A549 (cell line): Measurements from ENCODE around the gene PLPP4. TPM values are rescaled to one million over a fixed set of nuclear protein-coding genes. Genes with fewer than 3 reads are reported as not detected.

Source experiments
- ATAC-seq, 2 experiments: fragments of 200-7000 bp in 1 of 2; fragments of >200 bp in 1 of 2; cut with Nextera tagmentation in 1 of 2; cut with Tn5 transposase in 1 of 2; 3 replicates each; pipeline versions ENCODE4 v1.8.0 to v1.9.1; 2018 to 2020; ENCODE audit warnings: mild to moderate bottlenecking in 1 of 2, moderate library complexity in 1 of 2
- CTCF ChIA-PET: fragments of 300-600 bp; sonication (Branson Sonifier 250); formaldehyde crosslinking; extraction: SDS; loops from one replicate; lab custom pipeline; 2021; ENCODE audit warnings: antibody characterized with exemption, inconsistent platforms; lab: Yijun Ruan, JAX
- POLR2A ChIA-PET: fragments of 350-600 bp; formaldehyde crosslinking; extraction: SDS; loops from one replicate; lab custom pipeline; 2021; ENCODE audit warnings: antibody characterized with exemption, inconsistent platforms; lab: Yijun Ruan, JAX
- DNase-seq, 2 experiments: peaks; one replicate each; pipeline versions ENCODE4 v3.0.0 to v3.0.0-alpha.2; 2011 to 2016; ENCODE audit warnings: low read depth in 1 of 2, low spot score in 1 of 2
- FAIRE-seq: peaks from 2 replicates; lab custom pipeline; 2011; peaks lifted over from hg19 to GRCh38; lab: Jason Lieb, UNC
- H3K27ac ChIP-seq, 2 experiments: fragments of >200 bp; sonication (Bioruptor Twin); formaldehyde crosslinking; 3 replicates each; pipeline ENCODE4 v1.5.1; 2016 to 2017
- H3K4me1 ChIP-seq: fragments of >200 bp; sonication (Bioruptor Twin); formaldehyde crosslinking; 3 replicates; pipeline ENCODE4 v1.6.1; 2016
- H3K4me2 ChIP-seq: fragments of >200 bp; sonication (Bioruptor Twin); formaldehyde crosslinking; 3 replicates; pipeline ENCODE4 v1.6.1; 2016
- H3K4me3 ChIP-seq: fragments of >200 bp; sonication (Bioruptor Twin); formaldehyde crosslinking; 3 replicates; pipeline ENCODE4 v1.5.1; 2016
- H3K9me3 ChIP-seq: fragments of >200 bp; sonication (Bioruptor Twin); formaldehyde crosslinking; 3 replicates; pipeline ENCODE4 v1.6.1; 2016
- CBX8 ChIP-seq: fragments of 200-600 bp; sonication (generic); IDR thresholded peaks from 2 replicates; pipeline ENCODE4 v1.6.1; 2016
- CEBPB ChIP-seq, 2 experiments: fragments of >200 bp in 1 of 2; sonication (Bioruptor Twin) in 1 of 2; formaldehyde crosslinking in 1 of 2; IDR thresholded peaks; 2 replicates each; pipeline ENCODE4 v1.6.1; 2012 to 2016
- CHD2 ChIP-seq: fragments of 150-350 bp; IDR thresholded peaks from 2 replicates; pipeline ENCODE4 v1.6.1; 2014; ENCODE audit warnings: low read length; ENCODE audit not compliant: partially characterized antibody
- CHD4 ChIP-seq: fragments of 200-600 bp; sonication (generic); IDR thresholded peaks from 2 replicates; pipeline ENCODE4 v1.6.1; 2016; ENCODE audit warnings: antibody characterized with exemption, mild to moderate bottlenecking, borderline replicate concordance
- ELK1 ChIP-seq: fragments of 150-350 bp; IDR thresholded peaks from 2 replicates; pipeline ENCODE4 v1.6.1; 2014; ENCODE audit warnings: low read depth, mild to moderate bottlenecking, low read length
- FOSL2 ChIP-seq, 2 experiments: fragments of 450-650 bp in 1 of 2; fragments of >200 bp in 1 of 2; sonication (Bioruptor Twin) in 1 of 2; formaldehyde crosslinking; IDR thresholded peaks; 2 replicates each; pipeline versions ENCODE4 v1.5.0 to v1.6.1; 2016 to 2020; ENCODE audit warnings: mild to moderate bottlenecking in 1 of 2, moderate library complexity in 1 of 2
- HES2 ChIP-seq: fragments of >200 bp; sonication (Bioruptor Twin); formaldehyde crosslinking; IDR thresholded peaks from 2 replicates; pipeline ENCODE4 v1.6.1; 2016
- HEYL ChIP-seq: fragments of 250-450 bp; sonication (Bioruptor Pico); IDR thresholded peaks from 2 replicates; pipeline ENCODE4 v1.8.0; 2021; ENCODE audit warnings: mild to moderate bottlenecking, moderate library complexity
- HMGXB4 ChIP-seq: fragments of 250-450 bp; sonication (Bioruptor Pico); IDR thresholded peaks from 2 replicates; pipeline ENCODE4 v1.5.0; 2021; ENCODE audit warnings: mild to moderate bottlenecking, moderate library complexity, borderline replicate concordance
- HOXA7 ChIP-seq: fragments of 250-450 bp; sonication (Bioruptor Pico); IDR thresholded peaks from 2 replicates; pipeline ENCODE4 v1.5.0; 2020; ENCODE audit warnings: mild to moderate bottlenecking, moderate library complexity
- HOXB13 ChIP-seq: fragments of 250-450 bp; sonication (Bioruptor Pico); IDR thresholded peaks from 2 replicates; pipeline ENCODE4 v1.5.0; 2020; ENCODE audit warnings: low read depth, mild to moderate bottlenecking, moderate library complexity
- JUNB ChIP-seq: fragments of >200 bp; sonication (Bioruptor Twin); formaldehyde crosslinking; IDR thresholded peaks from 2 replicates; pipeline ENCODE4 v1.6.1; 2016
- MAFK ChIP-seq: fragments of 450-650 bp; IDR thresholded peaks from 2 replicates; pipeline ENCODE4 v1.6.1; 2014; ENCODE audit not compliant: partially characterized antibody
- MAZ ChIP-seq: fragments of 150-350 bp; IDR thresholded peaks from 2 replicates; pipeline ENCODE4 v1.6.1; 2014; ENCODE audit warnings: antibody characterized with exemption, low read depth, low read length, borderline replicate concordance
- MYC ChIP-seq: IDR thresholded peaks from 2 replicates; pipeline ENCODE4 v1.6.1; 2012; ENCODE audit warnings: mild to moderate bottlenecking, inconsistent platforms, low read length, improper control_type of control experiment, borderline replicate concordance
- NFE2L2 ChIP-seq: fragments of 150-350 bp; conservative IDR thresholded peaks from 2 replicates; pipeline ENCODE4 v1.6.1; 2014; ENCODE audit warnings: low read length
- NPAS2 ChIP-seq: fragments of 250-450 bp; sonication (Bioruptor Pico); IDR thresholded peaks from 2 replicates; pipeline ENCODE4 v1.8.0; 2022; ENCODE audit warnings: mild to moderate bottlenecking, moderate library complexity, borderline replicate concordance
- NR3C1 ChIP-seq: fragments of >200 bp; sonication (Bioruptor Twin); formaldehyde crosslinking; IDR thresholded peaks from 3 replicates; pipeline ENCODE4 v1.6.1; 2017
- POLR2A ChIP-seq: IDR thresholded peaks from 2 replicates; pipeline ENCODE4 v1.6.1; 2012; ENCODE audit warnings: mild to moderate bottlenecking, low read length
- POLR2AphosphoS2 ChIP-seq: conservative IDR thresholded peaks from 2 replicates; pipeline ENCODE4 v1.6.1; 2012; ENCODE audit warnings: low read length, improper control_type of control experiment, inconsistent platforms
- RAD21 ChIP-seq, 2 experiments: fragments of >200 bp in 1 of 2; sonication (Bioruptor Twin) in 1 of 2; formaldehyde crosslinking in 1 of 2; IDR thresholded peaks in 1 of 2; conservative IDR thresholded peaks in 1 of 2; 2 replicates in 1 of 2; 3 replicates in 1 of 2; pipeline ENCODE4 v1.6.1; 2012 to 2018; ENCODE audit warnings: inconsistent platforms in 1 of 2
- RCOR1 ChIP-seq: fragments of 150-350 bp; IDR thresholded peaks from 2 replicates; pipeline ENCODE4 v1.6.1; 2014; ENCODE audit warnings: antibody characterized with exemption, low read length, low read depth
- REST ChIP-seq: fragments of 200-600 bp; sonication (generic); IDR thresholded peaks from 2 replicates; pipeline ENCODE4 v1.6.1; 2016; ENCODE audit warnings: antibody characterized with exemption, mild to moderate bottlenecking, moderate library complexity
- RNF2 ChIP-seq: fragments of 200-600 bp; sonication (generic); IDR thresholded peaks from 2 replicates; pipeline ENCODE4 v1.6.1; 2016; ENCODE audit warnings: low read depth, mild to moderate bottlenecking, antibody characterized with exemption, moderate library complexity, borderline replicate concordance
- TP53 ChIP-seq: fragments of 250-450 bp; sonication (Bioruptor Pico); IDR thresholded peaks from 2 replicates; pipeline ENCODE4 v1.5.0; 2021; ENCODE audit warnings: mild to moderate bottlenecking, moderate library complexity
- ZNF302 ChIP-seq: fragments of 250-450 bp; sonication (Bioruptor Pico); IDR thresholded peaks from 2 replicates; pipeline ENCODE4 v1.9.0; 2021; ENCODE audit warnings: inconsistent platforms, mild to moderate bottlenecking, moderate library complexity
- ZSCAN20 ChIP-seq: fragments of 250-450 bp; sonication (Bioruptor Pico); IDR thresholded peaks from 2 replicates; pipeline ENCODE4 v1.8.0; 2022; ENCODE audit warnings: mild to moderate bottlenecking, moderate library complexity
- WGBS: methylation state at CpG from one replicate; pipeline ENCODE4 v1.1.6; 2017; ENCODE audit errors: missing lambda C conversion rate; 5-methylcytosine and 5-hydroxymethylcytosine counted together
- polyA plus RNA-seq, 4 experiments: library from polyadenylated mRNA; depleted of rRNA in 3 of 4; stranded (reverse); fragments of >200 nt; fragmentation: RNase III in 1 of 4; extraction: RNeasy Plus Mini Kit Qiagen cat#74134 plus additional on column Dnase treatment in 1 of 4; gene quantifications; 2 replicates in 3 of 4; 3 replicates in 1 of 4; pipeline ENCODE4 v1.2.3, GENCODE V29; 2011 to 2017
- TF ChIP-seq, protein P1 (sequence below): IDR thresholded peaks from 2 replicates; pipeline ENCODE4 v1.6.1; 2012

PLPP4 gene
- polyA plus RNA-seq, 2 of the 4 experiments (the other 2 are of a cell fraction) = not detected

DNA sequence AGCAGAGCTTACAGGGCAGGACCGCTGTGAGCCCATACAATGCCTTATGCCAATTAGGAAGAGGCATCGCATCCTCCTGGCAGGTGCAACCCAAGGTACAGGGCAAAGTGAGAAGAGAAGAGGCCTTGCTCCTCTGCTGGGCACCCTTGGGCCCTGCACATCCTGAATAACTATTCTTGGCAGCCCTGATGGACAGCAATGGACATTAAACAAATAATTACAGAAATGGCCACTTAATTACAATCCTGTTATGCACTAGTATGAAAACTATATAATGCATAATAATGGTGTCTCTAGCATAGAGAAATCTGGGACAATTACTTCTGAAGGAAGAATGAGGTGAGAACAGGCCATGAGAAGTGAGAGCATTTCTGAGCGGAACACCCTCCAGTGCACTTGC is 83.5 kb downstream of the PLPP4 start (continued):
- no peak for TF ChIP-seq CHD4
- no peak for TF ChIP-seq NPAS2 (CRISPR knock-in tag)
- no peak for TF ChIP-seq CHD2

- H3K27ac ChIP-seq = no peak overlapping the region
- WGBS = 0% methylated on average over 4 of the region's 4 CpGs
- H3K4me2 ChIP-seq = no peak overlapping the region
- H3K4me3 ChIP-seq = no peak overlapping the region
- TF ChIP-seq MAFK (no peak), MAZ (no peak), POLR2A (no peak), MYC (no peak), REST (no peak), TP53 (no peak), HES2 (no peak), CBX8 (no peak), ZNF302 (CRISPR knock-in tag) (no peak), NR3C1 (no peak), FOSL2 (IDR thresholded peaks at IDR 0.05) (no peak), FOSL2 (CRISPR knock-in tag; IDR thresholded peaks at IDR 0.05) (no peak), NPAS2 (CRISPR knock-in tag) (no peak), JUNB (no peak), HOXA7 (CRISPR knock-in tag) (no peak), NFE2L2 (no peak), HEYL (CRISPR knock-in tag) (no peak), HMGXB4 (CRISPR knock-in tag) (no peak), RCOR1 (no peak), CHD4 (no peak)
- CTCF ChIA-PET = no interaction called here
- DNase-seq (no peak), ATAC-seq (no peak), FAIRE-seq (no peak)
- no peaks in the 10 kb centered on the region for H3K4me1 ChIP-seq
- no peaks in the 10 kb centered on the region for H3K9me3 ChIP-seq
- POLR2A ChIA-PET = no interaction called here
These were observed 85.0 kb downstream of the PLPP4 start for GRCh38 chr10:120541984-120542383.

GRCh38 chr10:120542591-120542990 is 85.6 kb downstream of the PLPP4 start:
- ATAC-seq = no peak
- TF ChIP-seq POLR2AphosphoS2 (no peak), FOSL2 (IDR thresholded peaks at IDR 0.05) (no peak), FOSL2 (CRISPR knock-in tag; IDR thresholded peaks at IDR 0.05) (no peak), ZSCAN20 (CRISPR knock-in tag) (no peak), HOXB13 (CRISPR knock-in tag) (no peak), ELK1 (no peak), RNF2 (no peak), HOXA7 (CRISPR knock-in tag) (no peak), RAD21 (conservative IDR thresholded peaks at IDR 0.05 in 1 of 2, IDR thresholded peaks at IDR 0.05 in 1 of 2) (no peak), CEBPB (IDR thresholded peaks at IDR 0.05) (no peak)
- TF ChIP-seq, protein P1, sequence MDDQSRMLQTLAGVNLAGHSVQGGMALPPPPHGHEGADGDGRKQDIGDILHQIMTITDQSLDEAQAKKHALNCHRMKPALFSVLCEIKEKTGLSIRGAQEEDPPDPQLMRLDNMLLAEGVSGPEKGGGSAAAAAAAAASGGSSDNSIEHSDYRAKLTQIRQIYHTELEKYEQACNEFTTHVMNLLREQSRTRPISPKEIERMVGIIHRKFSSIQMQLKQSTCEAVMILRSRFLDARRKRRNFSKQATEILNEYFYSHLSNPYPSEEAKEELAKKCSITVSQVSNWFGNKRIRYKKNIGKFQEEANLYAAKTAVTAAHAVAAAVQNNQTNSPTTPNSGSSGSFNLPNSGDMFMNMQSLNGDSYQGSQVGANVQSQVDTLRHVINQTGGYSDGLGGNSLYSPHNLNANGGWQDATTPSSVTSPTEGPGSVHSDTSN = no peak
- no peak overlapping the region for H3K4me3 ChIP-seq
- no peak overlapping the region for H3K27ac ChIP-seq
- no peak overlapping the region for H3K4me2 ChIP-seq
- ChIA-PET CTCF (no interaction called here), POLR2A (no interaction called here)
- no peak for FAIRE-seq
- no peak for DNase-seq
- no peaks in the 10 kb centered on the region for H3K4me1 ChIP-seq
- H3K9me3 ChIP-seq = no peaks in the 10 kb centered on the region
- WGBS = 22% methylated on average over 7 of the region's 7 CpGs
